ENCODE results near the gene RUNX3. TPM values are rescaled to one million over a fixed set of nuclear protein-coding genes. Genes with fewer than 3 reads are reported as not detected.
"Not testable (repeated sequence)": the region's sequence is repeated elsewhere in the genome, so short reads cannot be mapped to it uniquely, and the experiment has no call there.

Gene RUNX3
- polyA plus RNA-seq, 1 donor = 0.43 TPM

DNA sequence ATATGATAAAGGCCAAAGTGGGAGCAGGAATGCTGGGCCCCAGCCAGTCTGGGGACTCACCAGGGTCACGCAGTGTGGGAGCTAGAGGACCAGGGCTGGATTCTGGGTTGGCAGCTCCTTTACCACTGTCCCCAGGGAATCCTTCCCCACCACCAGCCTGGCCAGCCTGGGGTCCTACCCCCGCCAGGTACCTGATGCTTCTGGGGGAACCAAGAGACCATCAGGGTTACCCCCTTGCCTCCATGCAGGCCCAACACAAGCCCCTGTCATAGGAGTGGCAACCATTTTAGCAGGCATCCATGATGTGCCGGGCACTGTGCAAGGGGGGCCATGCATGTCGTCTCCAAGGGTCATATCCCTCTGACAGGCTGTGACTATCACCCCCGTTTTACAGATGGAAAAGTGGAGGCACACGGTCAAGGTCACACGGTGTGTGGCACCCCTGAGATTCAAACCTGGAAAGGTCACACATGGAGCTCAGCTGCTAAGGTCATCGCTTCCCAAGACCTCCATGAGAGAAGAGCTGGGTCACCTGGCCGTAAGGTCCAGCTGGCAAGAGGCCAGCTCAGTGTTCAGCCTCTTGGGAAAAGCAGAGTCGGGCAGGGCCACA lies 16.4 kb downstream of the RUNX3 start:
- no peak for DNase-seq (ENCODE audit: low read depth)

DNA sequence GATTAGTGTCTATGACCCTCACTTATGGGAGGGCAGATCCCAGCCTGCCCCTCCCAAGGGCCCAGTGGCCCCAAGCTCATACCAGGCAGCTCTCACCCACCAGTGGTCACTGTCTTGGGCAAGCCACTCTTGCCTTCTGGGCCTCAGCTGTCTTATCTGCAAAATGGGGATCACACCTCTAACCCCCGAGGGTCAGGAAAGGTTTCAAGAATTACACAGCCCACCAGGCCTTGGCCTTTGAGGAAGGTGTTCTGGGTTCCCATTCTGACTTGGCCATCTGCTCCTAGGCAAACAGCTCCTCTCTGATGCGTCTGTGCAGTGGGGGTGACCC lies 16.8 kb downstream of the RUNX3 start:
- DNase-seq (ENCODE audit: low read depth) = no peak

GRCh38 chr1:24912376-24913273 lies 17.5 kb downstream of the RUNX3 start:
- DNase-seq (ENCODE audit: low read depth) = no peak

DNA sequence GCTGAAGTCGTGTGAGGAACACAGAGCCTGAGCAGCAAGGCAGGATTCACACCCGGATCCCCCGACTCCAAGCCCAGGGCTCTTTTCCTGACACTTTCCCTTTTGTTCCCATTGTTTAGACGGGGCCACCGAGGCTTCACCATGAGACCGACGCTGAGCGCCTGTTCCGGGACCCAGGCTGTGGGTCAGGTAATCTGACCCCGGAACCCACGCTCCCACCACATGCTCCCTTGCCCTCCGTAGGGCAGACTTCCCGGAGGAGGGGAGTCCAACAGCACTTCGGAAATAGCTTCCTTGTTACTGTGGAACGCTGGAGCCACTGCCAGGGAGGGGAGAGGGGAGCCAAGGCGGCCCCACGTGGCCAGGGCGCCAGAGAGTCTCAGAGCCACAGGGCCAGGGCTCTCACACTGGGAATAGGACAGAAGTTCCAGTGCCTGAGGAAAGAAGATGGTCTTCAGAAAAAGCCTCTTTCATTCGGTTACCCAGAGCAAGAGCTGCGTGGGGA lies 18.4 kb downstream of the RUNX3 start:
- no peak for DNase-seq (ENCODE audit: low read depth)

GRCh38 chr1:24910751-24911650 lies 19.1 kb downstream of the RUNX3 start:
- no peak for DNase-seq (ENCODE audit: low read depth)

DNA sequence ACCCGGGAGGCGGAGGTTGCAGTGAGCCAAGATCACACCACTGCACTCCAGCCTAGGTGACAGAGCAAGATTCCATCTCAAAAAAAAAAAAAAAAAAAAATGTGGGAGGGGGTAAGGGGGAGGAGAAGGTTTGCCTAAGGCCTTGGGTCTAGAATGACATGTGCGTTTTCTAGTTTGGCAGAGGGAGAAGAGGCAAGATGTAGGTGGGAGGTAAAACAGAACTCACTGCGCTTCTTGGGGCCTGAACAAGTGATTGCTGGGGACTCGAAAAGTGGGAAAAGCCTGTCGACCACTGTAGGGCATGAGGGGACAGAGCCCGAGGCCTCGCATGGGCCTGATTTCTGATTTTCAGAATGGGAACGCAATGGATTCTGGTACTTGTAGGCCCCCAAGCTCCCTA lies 19.9 kb downstream of the RUNX3 start:
- DNase-seq (ENCODE audit: low read depth) = no peak

- DNase-seq (ENCODE audit: low read depth) = no peak
Measured at GRCh38 chr1:24909388-24909898, 20.6 kb downstream of the RUNX3 start.

DNA sequence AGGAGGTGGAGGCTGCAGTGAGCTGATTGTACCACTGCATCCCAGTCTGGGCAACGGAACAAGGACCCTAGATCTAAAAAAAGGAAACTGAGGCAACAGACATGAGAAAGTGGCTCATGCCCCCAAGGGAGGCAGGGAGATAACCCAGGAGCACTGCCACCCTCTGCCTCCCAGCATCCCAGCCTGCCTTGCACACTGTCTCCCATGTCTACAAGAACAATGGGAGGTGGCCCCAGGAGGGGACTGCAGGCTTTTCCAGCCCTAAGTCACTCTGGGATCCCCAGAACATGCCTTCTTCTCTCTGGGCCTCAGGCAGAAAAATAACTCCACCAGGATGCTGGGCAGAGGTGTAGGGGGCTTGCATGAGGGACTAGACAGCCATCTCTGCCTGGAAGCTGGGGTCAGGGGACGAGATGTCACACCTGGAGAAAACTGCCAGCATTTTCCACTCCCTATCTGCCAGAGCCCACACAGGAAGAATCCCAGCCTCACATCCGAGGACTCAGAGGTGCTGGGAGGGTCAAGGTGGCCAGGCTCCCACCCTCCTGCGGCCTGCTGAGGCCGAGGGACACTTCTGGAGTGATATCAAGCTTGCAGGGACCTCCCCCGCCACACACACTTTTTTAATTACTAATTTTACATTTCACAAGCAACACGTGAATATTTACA lies 21.4 kb downstream of the RUNX3 start:
- DNase-seq (ENCODE audit: low read depth) = no peak

GRCh38 chr1:24907587-24908294 lies 22.3 kb downstream of the RUNX3 start:
- DNase-seq (ENCODE audit: low read depth) = not testable (repeated sequence)

DNA sequence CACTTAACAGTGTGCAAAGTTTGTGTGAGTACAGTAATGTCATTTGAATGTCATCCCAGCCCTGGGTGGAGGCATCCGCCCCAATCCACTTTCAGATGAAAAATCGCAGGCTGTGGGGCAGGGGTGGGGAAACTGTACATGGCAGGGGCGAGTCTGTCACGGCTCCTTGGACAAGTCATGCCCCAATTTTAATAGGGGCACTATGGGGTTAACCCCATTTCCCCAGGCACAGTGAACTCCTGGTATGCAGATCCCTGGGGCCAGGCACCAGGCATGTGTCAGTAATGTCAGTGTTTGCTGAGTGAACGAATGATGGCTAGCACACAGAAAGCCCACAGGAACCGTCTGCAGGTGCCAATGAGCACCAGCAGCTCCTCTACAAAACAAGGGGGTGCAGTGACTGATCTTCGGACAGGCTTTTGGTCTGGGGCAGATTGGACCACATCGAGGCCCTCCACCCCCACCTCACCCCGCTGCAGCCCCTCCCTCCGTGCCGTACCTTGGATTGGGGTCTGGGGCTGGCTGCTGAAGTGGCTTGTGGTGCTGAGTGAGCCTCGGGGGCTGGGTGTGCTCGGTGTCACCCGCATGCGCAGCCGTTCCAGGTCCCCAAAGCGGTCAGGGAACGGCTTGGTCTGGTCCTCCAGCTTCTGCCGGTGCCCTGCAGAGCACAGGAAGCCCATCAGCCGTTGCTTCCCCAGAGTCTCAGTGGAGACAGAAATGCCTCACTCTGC lies 23.2 kb downstream of the RUNX3 start:
- no peak for DNase-seq (ENCODE audit: low read depth)

GRCh38 chr1:24905979-24906720 lies 23.9 kb downstream of the RUNX3 start:
- no peak for DNase-seq (ENCODE audit: low read depth)

DNA sequence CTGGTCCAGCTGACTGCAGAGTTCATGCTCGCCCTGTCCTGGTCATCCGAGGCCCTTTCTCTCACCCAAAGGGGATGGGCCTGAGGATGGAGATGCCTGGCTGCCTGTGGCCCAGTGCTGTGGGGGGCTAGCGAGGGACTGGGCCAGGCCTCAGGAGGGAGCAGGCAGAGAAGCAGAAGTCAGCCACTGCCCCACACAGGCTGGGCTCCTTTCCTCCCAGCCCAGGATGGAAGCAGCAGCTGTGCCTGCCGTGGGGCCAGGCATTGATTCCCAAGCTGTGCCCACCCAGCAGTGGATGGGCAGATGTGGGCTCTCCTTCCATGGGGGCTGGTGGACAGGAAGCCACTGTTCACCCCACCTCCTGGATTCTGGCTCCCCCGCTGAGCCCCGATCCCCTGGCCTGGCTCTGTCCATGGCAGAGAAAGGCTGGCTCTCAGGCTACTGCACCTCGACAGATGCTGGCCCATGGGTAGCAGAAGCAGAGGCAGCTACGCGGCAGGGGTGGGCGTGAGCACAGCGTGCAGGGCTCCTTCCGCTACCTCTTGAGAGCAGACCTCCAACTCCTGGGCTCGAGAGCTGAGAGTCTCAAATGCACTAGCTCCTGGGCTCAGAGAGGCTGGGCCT lies 24.6 kb downstream of the RUNX3 start:
- no peak for DNase-seq (ENCODE audit: low read depth)

- DNase-seq (ENCODE audit: low read depth) = no peak
Measured at GRCh38 chr1:24904731-24905354, 25.2 kb downstream of the RUNX3 start.

GRCh38 chr1:24903955-24904730 lies 25.9 kb downstream of the RUNX3 start:
- no peak for DNase-seq (ENCODE audit: low read depth)

DNA sequence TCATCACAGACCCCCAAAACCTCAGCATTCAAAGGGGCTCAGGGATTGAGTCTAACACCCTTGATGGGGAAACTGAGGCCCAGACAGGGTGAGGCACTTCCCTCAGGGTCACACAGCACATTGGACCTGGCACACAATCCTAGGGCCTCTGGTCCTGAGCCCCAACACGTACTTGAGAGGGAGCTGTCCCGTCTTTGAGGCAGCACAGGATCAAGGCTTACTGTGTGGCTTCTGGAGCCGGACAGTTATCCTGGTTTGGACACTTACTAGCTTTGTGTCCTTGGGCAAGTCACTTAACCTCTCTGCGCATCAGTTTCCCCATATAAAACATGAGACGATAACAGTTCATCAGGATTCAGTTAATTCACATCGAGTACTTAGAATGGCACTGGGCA lies 26.5 kb downstream of the RUNX3 start:
- no peak for DNase-seq (ENCODE audit: low read depth)

DNA sequence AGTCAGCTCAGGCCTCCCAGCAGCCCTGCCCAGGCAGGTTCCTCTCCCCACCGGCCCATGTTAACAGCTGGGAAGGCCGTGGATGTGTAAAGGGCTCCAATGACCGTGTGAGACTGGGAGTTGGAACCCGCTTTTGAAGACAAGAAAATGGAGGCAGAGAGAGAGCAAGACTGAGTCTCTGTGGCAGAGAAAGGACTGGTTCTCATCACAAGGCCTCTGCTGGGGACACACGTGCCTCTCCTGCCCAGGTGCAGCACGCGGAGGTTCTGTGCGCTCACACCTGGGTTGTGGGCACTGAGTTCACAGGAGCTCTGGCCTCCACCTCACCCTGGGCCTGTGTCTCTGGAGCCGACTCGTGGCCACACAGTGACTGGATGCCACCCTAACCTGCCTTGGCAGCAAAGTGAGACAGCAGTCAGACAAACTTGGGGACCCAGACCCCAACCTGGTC lies 27.0 kb downstream of the RUNX3 start:
- DNase-seq (ENCODE audit: low read depth) = no peak

- DNase-seq (ENCODE audit: low read depth) = no peak
Measured at GRCh38 chr1:24902471-24902891, 27.6 kb downstream of the RUNX3 start.

All from forelimb muscle (tissue), 1 donor.